Testis (tissue), 3 donors: ENCODE results near the gene PPP1R10. TPM values are rescaled to one million over a fixed set of nuclear protein-coding genes. Genes with fewer than 3 reads are reported as not detected.

Source experiments
- DNase-seq: peaks from one replicate; pipeline ENCODE4 v3.0.0-alpha.2; 2019
- H3K27ac ChIP-seq, 2 donors: fragments of 200-600 bp; sonication (generic); one replicate each; pipeline ENCODE4 v1.5.1; 2019
- H3K27me3 ChIP-seq: fragments of 200-600 bp; sonication (generic); one replicate; pipeline ENCODE4 v1.5.1; 2019
- H3K36me3 ChIP-seq: fragments of 200-600 bp; sonication (generic); one replicate; pipeline ENCODE4 v1.5.1; 2017; ENCODE audit warnings: low read depth; ENCODE audit errors: missing control alignments
- H3K4me1 ChIP-seq: fragments of 200-600 bp; sonication (generic); one replicate; pipeline ENCODE4 v1.5.1; 2019
- H3K4me3 ChIP-seq, 2 donors: fragments of 200-600 bp; sonication (generic); one replicate each; pipeline ENCODE4 v1.5.1; 2017 to 2019
- H3K9me3 ChIP-seq: fragments of 200-600 bp; sonication (generic); one replicate; pipeline ENCODE4 v1.5.1; 2017
- POLR2A ChIP-seq: fragments of 450-650 bp; IDR thresholded peaks from one replicate; pipeline ENCODE4 v1.6.1; 2017; ENCODE audit warnings: antibody characterized with exemption, mild to moderate bottlenecking, moderate library complexity
- WGBS, 2 donors: methylation state at CpG; one replicate each; pipeline ENCODE4 v1.1.5; 2018; 5-methylcytosine and 5-hydroxymethylcytosine counted together
- intact Hi-C: fragments of 100-400 bp; cut with DNase I; formaldehyde crosslinking; loops from one replicate; pipeline ENCODE4 v1.15.1; 2023; ENCODE audit warnings: low total_unique reads
- polyA plus RNA-seq: library from polyadenylated mRNA; stranded (reverse); fragments of 350-450 nt; fragmentation: Illumina TruSeq; extraction: RNeasy Lipid Tissue Mini Kit (QIAGEN cat#74804); gene quantifications from one replicate; pipeline ENCODE4 v1.2.3, GENCODE V29; 2014; ENCODE audit warnings: low read depth, low replicate concordance; ENCODE audit not compliant: insufficient read depth
- total RNA-seq, 2 donors: library from RNA; depleted of rRNA; stranded (reverse); fragments of >200 nt; gene quantifications; one replicate each; pipeline ENCODE4 v1.2.3, GENCODE V29; 2016
- TF ChIP-seq, protein P1 (sequence below), 3 experiments: fragments of 450-650 bp in 2 of 3; fragments of 200-600 bp in 1 of 3; sonication (generic) in 1 of 3; IDR thresholded peaks; one replicate each; pipeline ENCODE4 v1.5.1; 2016 to 2019; ENCODE audit warnings: antibody characterized with exemption in 3 of 3, mild to moderate bottlenecking in 2 of 3, moderate library complexity in 1 of 3

PPP1R10 gene
- total and polyA plus RNA-seq, 3 donors from 2014 or later = 47.4 to 72.7 (median 50.8) TPM

GRCh38 chr6:30656513-30656912 is 39.5 kb upstream of the PPP1R10 start:
- Histone ChIP-seq H3K36me3 (no peaks in the 10 kb centered on the region), H3K27ac (no peak overlapping the region), H3K27me3 (no peaks in the 10 kb centered on the region), H3K4me3 (no peak overlapping the region), H3K4me1 (no peaks in the 10 kb centered on the region), H3K9me3 (no peaks in the 10 kb centered on the region)
- WGBS, 2 donors = 67 to 73% methylated on average over 7 of the region's 7 CpGs
- TF ChIP-seq, protein P1, sequence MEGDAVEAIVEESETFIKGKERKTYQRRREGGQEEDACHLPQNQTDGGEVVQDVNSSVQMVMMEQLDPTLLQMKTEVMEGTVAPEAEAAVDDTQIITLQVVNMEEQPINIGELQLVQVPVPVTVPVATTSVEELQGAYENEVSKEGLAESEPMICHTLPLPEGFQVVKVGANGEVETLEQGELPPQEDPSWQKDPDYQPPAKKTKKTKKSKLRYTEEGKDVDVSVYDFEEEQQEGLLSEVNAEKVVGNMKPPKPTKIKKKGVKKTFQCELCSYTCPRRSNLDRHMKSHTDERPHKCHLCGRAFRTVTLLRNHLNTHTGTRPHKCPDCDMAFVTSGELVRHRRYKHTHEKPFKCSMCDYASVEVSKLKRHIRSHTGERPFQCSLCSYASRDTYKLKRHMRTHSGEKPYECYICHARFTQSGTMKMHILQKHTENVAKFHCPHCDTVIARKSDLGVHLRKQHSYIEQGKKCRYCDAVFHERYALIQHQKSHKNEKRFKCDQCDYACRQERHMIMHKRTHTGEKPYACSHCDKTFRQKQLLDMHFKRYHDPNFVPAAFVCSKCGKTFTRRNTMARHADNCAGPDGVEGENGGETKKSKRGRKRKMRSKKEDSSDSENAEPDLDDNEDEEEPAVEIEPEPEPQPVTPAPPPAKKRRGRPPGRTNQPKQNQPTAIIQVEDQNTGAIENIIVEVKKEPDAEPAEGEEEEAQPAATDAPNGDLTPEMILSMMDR (IDR thresholded peaks at IDR 0.05) = no peak
- no peak for TF ChIP-seq POLR2A
- DNase-seq = no peak
- intact Hi-C loops = no loop called here

GRCh38 chr6:30655743-30656094 is 38.7 kb upstream of the PPP1R10 start:
- Histone ChIP-seq H3K36me3 (no peaks in the 10 kb centered on the region), H3K4me1 (no peaks in the 10 kb centered on the region), H3K4me3 (no peak overlapping the region), H3K9me3 (no peaks in the 10 kb centered on the region), H3K27me3 (no peaks in the 10 kb centered on the region), H3K27ac (no peak overlapping the region)
- TF ChIP-seq POLR2A = no peak
- TF ChIP-seq, protein P1 (IDR thresholded peaks at IDR 0.05) = no peak
- intact Hi-C loops = no loop called here
- DNase-seq = no peak
- 90 to 92% methylated on average over 3 of the region's 3 CpGs for WGBS, 2 donors

GRCh38 chr6:30654798-30655742 is 38.0 kb upstream of the PPP1R10 start:
- intact Hi-C loops = no loop called here
- no peaks in the 10 kb centered on the region for H3K27me3 ChIP-seq
- no peak overlapping the region for H3K4me3 ChIP-seq

DNA sequence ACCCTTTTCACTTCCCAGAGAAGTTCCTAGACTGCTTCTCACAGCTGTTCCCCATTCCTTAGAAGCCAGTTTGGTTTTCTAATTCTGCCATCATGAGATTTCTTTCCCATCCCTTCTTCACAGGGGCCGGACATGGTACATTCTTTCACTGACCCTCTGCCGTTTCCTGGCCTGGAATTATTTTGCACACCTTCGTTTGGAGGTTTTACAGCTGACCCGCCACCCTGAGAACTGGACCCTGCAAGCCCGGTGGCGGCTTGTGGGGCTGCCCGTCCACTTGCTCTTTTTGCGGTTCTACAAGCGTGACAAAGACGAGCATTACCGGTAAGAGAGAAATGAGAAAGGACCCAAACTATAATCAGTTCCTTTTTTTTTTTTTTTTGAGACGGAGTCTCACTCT is 34.1 kb upstream of the PPP1R10 start:
- Histone ChIP-seq H3K4me3 (no peak overlapping the region), H3K36me3 (no peaks in the 10 kb centered on the region), H3K27me3 (no peaks in the 10 kb centered on the region), H3K4me1 (peaks cover 6% of the 10 kb centered on the region), H3K9me3 (no peaks in the 10 kb centered on the region), H3K27ac (no peak overlapping the region)
- no peak for DNase-seq
- TF ChIP-seq, protein P1 (IDR thresholded peaks at IDR 0.05) = no peak
- TF ChIP-seq POLR2A = no peak
- 84 to 94% methylated on average over 12 of the region's 12 CpGs for WGBS, 2 donors
- intact Hi-C loops = no loop called here

More at GRCh38 chr6:30654798-30655742, 38.0 kb upstream of the PPP1R10 start:
- TF ChIP-seq, protein P1 (IDR thresholded peaks at IDR 0.05) = no peak
- no peak for TF ChIP-seq POLR2A
- no peaks in the 10 kb centered on the region for H3K4me1 ChIP-seq
- no peaks in the 10 kb centered on the region for H3K36me3 ChIP-seq
- no peak for DNase-seq
- no peaks in the 10 kb centered on the region for H3K9me3 ChIP-seq
- no peak overlapping the region for H3K27ac ChIP-seq
- WGBS, 2 donors = 85 to 93% methylated on average over 19 of the region's 19 CpGs
